Muscle layer of colon (tissue), 2 donors: ENCODE results near the gene NALCN.

Experiments
- H3K27ac ChIP-seq: one replicate; pipeline ENCODE4 v1.7.0; 2013; ENCODE audit warnings: low read depth, mild to moderate bottlenecking, low read length, moderate library complexity
- H3K27me3 ChIP-seq, 2 donors: one replicate each; pipeline ENCODE4 v1.7.0; 2013; ENCODE audit warnings: low read length in 2 of 2, mild to moderate bottlenecking in 2 of 2; ENCODE audit not compliant: insufficient read depth in 2 of 2, control insufficient read depth in 1 of 2
- H3K36me3 ChIP-seq: one replicate; pipeline ENCODE4 v1.7.0; 2013; ENCODE audit warnings: mild to moderate bottlenecking, low read length; ENCODE audit not compliant: insufficient read depth
- H3K4me1 ChIP-seq: one replicate; pipeline ENCODE4 v1.7.0; 2013; ENCODE audit warnings: mild to moderate bottlenecking, low read length; ENCODE audit not compliant: insufficient read depth
- H3K4me3 ChIP-seq, 2 donors: one replicate each; pipeline ENCODE4 v1.7.0; 2013; ENCODE audit warnings: low read length in 2 of 2, low read depth in 1 of 2, mild to moderate bottlenecking in 1 of 2, moderate library complexity in 1 of 2
- H3K9ac ChIP-seq: one replicate; pipeline ENCODE4 v1.7.0; 2013; ENCODE audit warnings: low read length
- H3K9me3 ChIP-seq: one replicate; pipeline ENCODE4 v1.7.0; 2013; ENCODE audit warnings: mild to moderate bottlenecking, low read length
- donor health status: abdominal sarcoma.
- donor health status: Adenocarcinoma of cecum.

NALCN gene

GRCh38 chr13:101185606-101186005 lies 230.7 kb downstream of the NALCN start:
- Histone ChIP-seq H3K4me1 (no peaks in the 10 kb centered on the region), H3K4me3 (no peak overlapping the region), H3K9ac (no peak overlapping the region), H3K27me3 (no peaks in the 10 kb centered on the region), H3K27ac (no peak overlapping the region), H3K9me3 (no peaks in the 10 kb centered on the region), H3K36me3 (no peaks in the 10 kb centered on the region)

- Histone ChIP-seq H3K9me3 (no peaks in the 10 kb centered on the region), H3K9ac (no peak overlapping the region), H3K27me3 (no peaks in the 10 kb centered on the region), H3K27ac (no peak overlapping the region), H3K4me1 (no peaks in the 10 kb centered on the region), H3K4me3 (no peak overlapping the region), H3K36me3 (no peaks in the 10 kb centered on the region)
These were observed 235.1 kb downstream of the NALCN start for GRCh38 chr13:101181076-101181685.

- Histone ChIP-seq H3K27me3 (no peaks in the 10 kb centered on the region), H3K9me3 (no peaks in the 10 kb centered on the region), H3K36me3 (no peaks in the 10 kb centered on the region), H3K27ac (no peak overlapping the region), H3K4me3 (no peak overlapping the region), H3K4me1 (no peaks in the 10 kb centered on the region), H3K9ac (no peak overlapping the region)
These were observed 237.3 kb downstream of the NALCN start for GRCh38 chr13:101179021-101179420.

GRCh38 chr13:101178406-101178805 lies 237.9 kb downstream of the NALCN start:
- Histone ChIP-seq H3K4me3 (no peak overlapping the region), H3K27ac (no peak overlapping the region)

GRCh38 chr13:101170306-101170705 lies 246.0 kb downstream of the NALCN start:
- no peaks in the 10 kb centered on the region for H3K9me3 ChIP-seq
- H3K4me3 ChIP-seq = no peak overlapping the region
- no peaks in the 10 kb centered on the region for H3K36me3 ChIP-seq
- no peak overlapping the region for H3K9ac ChIP-seq
- H3K27me3 ChIP-seq = no peaks in the 10 kb centered on the region
- no peaks in the 10 kb centered on the region for H3K4me1 ChIP-seq
- H3K27ac ChIP-seq = no peak overlapping the region

More at GRCh38 chr13:101178406-101178805, 237.9 kb downstream of the NALCN start:
- Histone ChIP-seq H3K4me1 (no peaks in the 10 kb centered on the region), H3K27me3 (no peaks in the 10 kb centered on the region), H3K9ac (no peak overlapping the region), H3K9me3 (no peaks in the 10 kb centered on the region), H3K36me3 (no peaks in the 10 kb centered on the region)

- Histone ChIP-seq H3K9ac (no peak overlapping the region), H3K4me1 (no peaks in the 10 kb centered on the region), H3K27me3 (no peaks in the 10 kb centered on the region), H3K27ac (no peak overlapping the region), H3K9me3 (no peaks in the 10 kb centered on the region), H3K36me3 (no peaks in the 10 kb centered on the region), H3K4me3 (no peak overlapping the region)
These were observed 259.0 kb downstream of the NALCN start for GRCh38 chr13:101157261-101157660.

- Histone ChIP-seq H3K27ac (no peak overlapping the region), H3K4me1 (no peaks in the 10 kb centered on the region), H3K9me3 (no peaks in the 10 kb centered on the region), H3K4me3 (no peak overlapping the region), H3K9ac (no peak overlapping the region), H3K27me3 (no peaks in the 10 kb centered on the region), H3K36me3 (no peaks in the 10 kb centered on the region)
These were observed 260.4 kb downstream of the NALCN start for GRCh38 chr13:101155920-101156319.

- H3K36me3 ChIP-seq = no peaks in the 10 kb centered on the region
- H3K9ac ChIP-seq = no peak overlapping the region
- no peaks in the 10 kb centered on the region for H3K9me3 ChIP-seq
- H3K4me3 ChIP-seq = no peak overlapping the region
- H3K27ac ChIP-seq = no peak overlapping the region
- H3K27me3 ChIP-seq = peaks cover 0 to 4% of the 10 kb centered on the region in 2 donors
- H3K4me1 ChIP-seq = no peaks in the 10 kb centered on the region
These were observed 264.1 kb downstream of the NALCN start for GRCh38 chr13:101152184-101152583.

GRCh38 chr13:101150998-101151397 lies 265.3 kb downstream of the NALCN start:
- no peaks in the 10 kb centered on the region for H3K36me3 ChIP-seq
- peaks cover 0 to 4% of the 10 kb centered on the region in 2 donors for H3K27me3 ChIP-seq
- H3K4me1 ChIP-seq = no peaks in the 10 kb centered on the region
- H3K4me3 ChIP-seq = no peak overlapping the region
- no peak overlapping the region for H3K27ac ChIP-seq
- H3K9me3 ChIP-seq = no peaks in the 10 kb centered on the region
- no peak overlapping the region for H3K9ac ChIP-seq

GRCh38 chr13:101149735-101150384 lies 266.4 kb downstream of the NALCN start:
- Histone ChIP-seq H3K27me3 (peaks cover 0 to 4% of the 10 kb centered on the region in 2 donors), H3K27ac (no peak overlapping the region), H3K9me3 (no peaks in the 10 kb centered on the region), H3K4me3 (no peak overlapping the region), H3K36me3 (no peaks in the 10 kb centered on the region), H3K4me1 (no peaks in the 10 kb centered on the region), H3K9ac (no peak overlapping the region)

GRCh38 chr13:101146101-101146898 lies 270.0 kb downstream of the NALCN start:
- Histone ChIP-seq H3K36me3 (no peaks in the 10 kb centered on the region), H3K9me3 (no peaks in the 10 kb centered on the region), H3K9ac (no peak overlapping the region), H3K27me3 (peaks cover 0 to 4% of the 10 kb centered on the region in 2 donors), H3K4me3 (no peak overlapping the region), H3K4me1 (no peaks in the 10 kb centered on the region), H3K27ac (no peak overlapping the region)
